Endothelial cell of umbilical vein (primary cell): Measurements from ENCODE around the gene FOS. TPM values are rescaled to one million over a fixed set of nuclear protein-coding genes. Genes with fewer than 3 reads are reported as not detected.
A peak's percentile ranks its signal among the peaks of the same experiment; 100 is the strongest.

ENCODE experiments used
- BruUV-seq: library from RNA; stranded (reverse); fragments of 400-500 nt; replicated peaks from 2 replicates; lab custom pipeline; 2021; lab: Mats Ljungman, UMichigan
- CTCF ChIA-PET: fragments of 300-600, 350-600 bp; sonication (Branson Sonifier 250); formaldehyde crosslinking; loops from one replicate; lab custom pipeline; 2021; ENCODE audit warnings: antibody characterized with exemption, inconsistent platforms; lab: Charles Lee
- POLR2A ChIA-PET: fragments of 300-600, 350-600 bp; sonication (Branson Sonifier 250); formaldehyde crosslinking; loops from one replicate; lab custom pipeline; 2021; ENCODE audit warnings: antibody characterized with exemption, inconsistent platforms; lab: Charles Lee
- DNase-seq: peaks from one replicate; pipeline ENCODE4 v3.0.0-alpha.2; 2011; ENCODE audit warnings: low read depth, low spot score
- FAIRE-seq: peaks from 2 replicates; lab custom pipeline; 2011; peaks lifted over from hg19 to GRCh38; lab: Jason Lieb, UNC
- H2AFZ ChIP-seq: 2 replicates; pipeline ENCODE4 v1.6.0; 2012; ENCODE audit warnings: low read depth, low read length, control low read depth, inconsistent platforms
- H3K27ac ChIP-seq: 2 replicates; pipeline ENCODE4 v1.5.1; 2011; ENCODE audit warnings: low read depth, mild to moderate bottlenecking, control low read depth, low read length, moderate library complexity; ENCODE audit not compliant: insufficient read depth
- H3K27me3 ChIP-seq, 2 experiments: 2 replicates each; pipeline versions ENCODE4 v1.6.0 to v1.6.1; 2011; ENCODE audit warnings: low read length in 2 of 2, mixed read lengths in 1 of 2; ENCODE audit not compliant: control insufficient read depth in 2 of 2, insufficient read depth in 2 of 2
- H3K36me3 ChIP-seq, 2 experiments: 2 replicates in 1 of 2; 3 replicates in 1 of 2; pipeline ENCODE4 v1.5.1; 2011; ENCODE audit warnings: low read length in 2 of 2, mild to moderate bottlenecking in 1 of 2, moderate library complexity in 1 of 2; ENCODE audit not compliant: control insufficient read depth in 2 of 2, insufficient read depth in 2 of 2; ENCODE audit errors: extremely low read depth in 1 of 2
- H3K4me1 ChIP-seq: 3 replicates; pipeline ENCODE4 v1.5.1; 2011; ENCODE audit warnings: mild to moderate bottlenecking, low read length; ENCODE audit not compliant: control insufficient read depth, insufficient read depth; ENCODE audit errors: extremely low read depth
- H3K4me2 ChIP-seq: 2 replicates; pipeline ENCODE4 v1.6.1; 2011; ENCODE audit warnings: low read length, control low read depth, mixed read lengths; ENCODE audit not compliant: insufficient read depth
- H3K4me3 ChIP-seq, 3 experiments: fragments of 200-600 bp in 1 of 3; sonication (generic), shearing (Covaris generic) in 1 of 3; replicated peaks in 1 of 3; 2 replicates each; pipeline ENCODE4 v1.5.1; 2011 to 2016; ENCODE audit warnings: control low read depth in 3 of 3, low read length in 3 of 3, mild to moderate bottlenecking in 2 of 3, inconsistent platforms in 1 of 3, low read depth in 1 of 3, moderate library complexity in 1 of 3; ENCODE audit not compliant: insufficient read depth in 1 of 3
- H3K79me2 ChIP-seq: 2 replicates; pipeline ENCODE4 v1.6.0; 2012; ENCODE audit warnings: low read length, inconsistent platforms; ENCODE audit not compliant: control insufficient read depth, insufficient read depth
- H3K9ac ChIP-seq: replicated peaks from 2 replicates; pipeline ENCODE3; 2011; ENCODE audit warnings: low read length, control low read depth; ENCODE audit not compliant: insufficient read depth; ENCODE audit errors: extremely low read depth
- H3K9me1 ChIP-seq: replicated peaks from 3 replicates; pipeline ENCODE4 v1.6.0; 2011; ENCODE audit warnings: mild to moderate bottlenecking, low read length; ENCODE audit not compliant: control insufficient read depth, insufficient read depth; ENCODE audit errors: extremely low read depth
- H3K9me3 ChIP-seq: replicated peaks from 2 replicates; pipeline ENCODE4 v1.5.1; 2012; ENCODE audit warnings: low read length, inconsistent platforms; ENCODE audit not compliant: control insufficient read depth, insufficient read depth
- H4K20me1 ChIP-seq: replicated peaks from 2 replicates; pipeline ENCODE3; 2011; ENCODE audit warnings: mild to moderate bottlenecking, low read length; ENCODE audit not compliant: control insufficient read depth, insufficient read depth; ENCODE audit errors: extremely low read depth
- CTCF ChIP-seq, 2 donors: IDR thresholded peaks; 1 replicate in 1 of 2; 2 replicates in 1 of 2; pipeline ENCODE4 v1.5.1; 2011; ENCODE audit warnings: low read length in 2 of 2, mild to moderate bottlenecking in 2 of 2, moderate library complexity in 2 of 2, control low read depth in 1 of 2, inconsistent platforms in 1 of 2, low read depth in 1 of 2; ENCODE audit not compliant: insufficient read depth in 1 of 2; ENCODE audit errors: extremely low read depth in 1 of 2
- EZH2 ChIP-seq: IDR thresholded peaks from 2 replicates; pipeline ENCODE4 v1.6.1; 2012; ENCODE audit warnings: borderline replicate concordance, low read depth, mild to moderate bottlenecking, moderate library complexity, low read length, inconsistent platforms; ENCODE audit not compliant: severe bottlenecking
- FOS ChIP-seq: IDR thresholded peaks from 2 replicates; pipeline ENCODE4 v1.6.1; 2011; ENCODE audit warnings: mild to moderate bottlenecking, low read length, moderate library complexity, borderline replicate concordance; ENCODE audit not compliant: insufficient read depth
- GATA2 ChIP-seq: IDR thresholded peaks from 2 replicates; pipeline ENCODE4 v1.7.0; 2011; ENCODE audit warnings: low read depth, mild to moderate bottlenecking, moderate library complexity, mixed read lengths, low read length; ENCODE audit not compliant: insufficient read length, insufficient read depth
- JUN ChIP-seq: IDR thresholded peaks from 2 replicates; pipeline ENCODE4 v1.6.1; 2011; ENCODE audit warnings: borderline replicate concordance, low read depth; ENCODE audit not compliant: insufficient read length, insufficient read depth
- MYC ChIP-seq: IDR thresholded peaks from one replicate; pipeline ENCODE4 v1.6.1; 2011; ENCODE audit warnings: mild to moderate bottlenecking, low read depth, low read length
- POLR2A ChIP-seq: IDR thresholded peaks from 2 replicates; pipeline ENCODE4 v1.6.1; 2012; ENCODE audit warnings: low read depth, mild to moderate bottlenecking, control low read depth, low read length
- POLR2AphosphoS5 ChIP-seq: IDR thresholded peaks from 2 replicates; pipeline ENCODE4 v1.6.1; 2012; ENCODE audit warnings: low read depth, mild to moderate bottlenecking, control low read depth, low read length, moderate library complexity; ENCODE audit not compliant: insufficient read depth
- dilution Hi-C: fragments of 300-500 bp; cut with MboI; formaldehyde crosslinking; loops from one replicate; pipeline ENCODE4 v1.15.0; 2019; ENCODE audit warnings: low sequenced_read_pairs; ENCODE audit not compliant: extremely low pct_ligation_motif_present
- intact Hi-C: fragments of 100-400 bp; cut with micrococcal nuclease; formaldehyde crosslinking; loops from one replicate; pipeline ENCODE4 v1.10.0; 2022
- polyA plus RNA-seq, 4 experiments: library from polyadenylated mRNA; depleted of rRNA in 3 of 4; stranded (reverse) in 3 of 4; unstranded in 1 of 4; fragments of >200 nt; gene quantifications; 2 replicates each; pipeline versions ENCODE4 v1.2.1 to v1.2.3, GENCODE V29; 2011 to 2012; ENCODE audit warnings: missing spikeins in 1 of 4
- total RNA-seq: library from RNA; stranded (reverse); gene quantifications from 2 replicates; pipeline ENCODE4 v1.2.3, GENCODE V29; 2021
- TF ChIP-seq, protein P1 (sequence below): IDR thresholded peaks from 2 replicates; pipeline ENCODE4 v1.6.1; 2011; ENCODE audit not compliant: insufficient read depth, insufficient read length

The FOS gene
- total and polyA plus RNA-seq, 2 donors (not counting 3 experiments of a cell fraction or from before 2014, with no cell fraction given) = 9.2 to 41.6 TPM

GRCh38 chr14:75246546-75247285 is 31.9 kb upstream of the FOS start:
- H3K79me2 ChIP-seq = no peaks in the 10 kb centered on the region
- no peak overlapping the region for H3K9ac ChIP-seq
- no peak overlapping the region for H3K4me3 ChIP-seq
- no TSS peak for BruUV-seq
- TF ChIP-seq FOS = no peak
- no peak for TF ChIP-seq GATA2
- no peak for TF ChIP-seq POLR2A
- TF ChIP-seq EZH2 = no peak
- TF ChIP-seq POLR2AphosphoS5 = no peak
- no peak for TF ChIP-seq CTCF (IDR thresholded peaks at IDR 0.05; ENCODE audit: extremely low read depth in 1 of 2, insufficient read depth in 1 of 2, low read depth in 1 of 2, low read length in 2 of 2)
- no peak for TF ChIP-seq MYC
- TF ChIP-seq, protein P1, sequence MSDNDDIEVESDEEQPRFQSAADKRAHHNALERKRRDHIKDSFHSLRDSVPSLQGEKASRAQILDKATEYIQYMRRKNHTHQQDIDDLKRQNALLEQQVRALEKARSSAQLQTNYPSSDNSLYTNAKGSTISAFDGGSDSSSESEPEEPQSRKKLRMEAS = no peak
- no peak for TF ChIP-seq JUN
- DNase-seq (no peak), FAIRE-seq (peak; percentile 48)
- H3K36me3 ChIP-seq = no peaks in the 10 kb centered on the region
- H3K27me3 ChIP-seq = no peaks in the 10 kb centered on the region
- no peaks in the 10 kb centered on the region for H4K20me1 ChIP-seq
- intact Hi-C loops = no loop called here
- no peak overlapping the region for H3K4me2 ChIP-seq
- no peaks in the 10 kb centered on the region for H3K9me3 ChIP-seq
- peaks cover 8% of the 10 kb centered on the region for H3K4me1 ChIP-seq
- dilution Hi-C loops = no loop called here
- peak overlapping the region; percentile 76 for H2AFZ ChIP-seq
- ChIA-PET POLR2A (no interaction called here), CTCF (no interaction called here)
- no peaks in the 10 kb centered on the region for H3K9me1 ChIP-seq
- H3K27ac ChIP-seq = no peak overlapping the region
